ENCODE measurements around the gene OXCT1. TPM values are rescaled to one million over a fixed set of nuclear protein-coding genes. Genes with fewer than 3 reads are reported as not detected.

OXCT1 gene
- total RNA-seq, 1 donor from 2014 or later: 39.9 TPM

DNA sequence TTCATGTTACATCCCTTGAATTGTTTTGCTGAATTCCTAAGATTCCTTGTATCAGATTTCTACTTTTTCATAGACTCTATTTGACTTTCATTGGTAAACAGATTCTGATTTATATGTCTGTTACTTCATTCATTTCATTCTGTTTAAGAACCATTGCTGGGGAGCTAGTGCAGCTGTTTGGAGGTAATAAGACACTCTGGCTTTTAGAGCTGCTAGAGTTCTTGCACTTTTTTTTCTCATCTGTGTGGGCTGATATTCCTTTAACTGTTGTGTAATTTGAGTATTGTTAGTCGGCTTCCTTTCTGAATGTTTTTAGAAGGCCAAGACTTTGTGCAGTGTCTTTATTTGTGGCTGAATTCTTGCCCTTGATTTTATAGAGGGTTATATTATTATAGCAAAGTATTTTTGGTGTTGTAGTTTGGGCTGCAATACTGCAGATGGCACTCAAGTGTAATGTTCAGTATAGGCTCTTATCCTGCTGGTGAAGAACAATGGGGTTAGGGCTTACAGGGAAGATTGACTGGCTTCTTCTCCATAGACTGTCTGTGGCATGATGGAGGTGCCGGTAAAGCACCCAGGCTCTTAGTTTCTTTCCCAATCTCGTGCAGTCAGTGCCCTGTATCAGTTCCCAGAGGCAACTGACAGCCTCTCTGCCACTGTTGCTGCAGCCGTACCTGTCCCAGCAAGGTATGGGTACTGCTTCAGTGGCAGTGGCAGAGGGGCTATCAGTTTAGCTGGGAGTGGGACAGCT is 162.2 kb downstream of the OXCT1 start:
- Histone ChIP-seq H3K79me2 (ENCODE audit: low read depth) (no peaks in the 10 kb centered on the region), H3F3A (ENCODE audit: low read depth) (no peaks in the 10 kb centered on the region), H4K20me1 (ENCODE audit: low read depth) (no peaks in the 10 kb centered on the region), H3K4me3 (no peak overlapping the region), H3K9ac (no peak overlapping the region), H2AFZ (replicated peaks) (peak overlapping the region; percentile 74), H3K4me2 (no peak overlapping the region), H3K4me1 (no peaks in the 10 kb centered on the region), H3K27me3 (no peaks in the 10 kb centered on the region), H3K36me3 (no peaks in the 10 kb centered on the region), H3K9me3 (ENCODE audit: low read depth) (no peaks in the 10 kb centered on the region), H3K27ac (no peak overlapping the region)
- no peak overlapping the region for H3K27ac Mint-ChIP-seq
- H3K4me1 Mint-ChIP-seq: no peaks in the 10 kb centered on the region
- H3K36me3 Mint-ChIP-seq: no peaks in the 10 kb centered on the region
- TF ChIP-seq, protein P1, sequence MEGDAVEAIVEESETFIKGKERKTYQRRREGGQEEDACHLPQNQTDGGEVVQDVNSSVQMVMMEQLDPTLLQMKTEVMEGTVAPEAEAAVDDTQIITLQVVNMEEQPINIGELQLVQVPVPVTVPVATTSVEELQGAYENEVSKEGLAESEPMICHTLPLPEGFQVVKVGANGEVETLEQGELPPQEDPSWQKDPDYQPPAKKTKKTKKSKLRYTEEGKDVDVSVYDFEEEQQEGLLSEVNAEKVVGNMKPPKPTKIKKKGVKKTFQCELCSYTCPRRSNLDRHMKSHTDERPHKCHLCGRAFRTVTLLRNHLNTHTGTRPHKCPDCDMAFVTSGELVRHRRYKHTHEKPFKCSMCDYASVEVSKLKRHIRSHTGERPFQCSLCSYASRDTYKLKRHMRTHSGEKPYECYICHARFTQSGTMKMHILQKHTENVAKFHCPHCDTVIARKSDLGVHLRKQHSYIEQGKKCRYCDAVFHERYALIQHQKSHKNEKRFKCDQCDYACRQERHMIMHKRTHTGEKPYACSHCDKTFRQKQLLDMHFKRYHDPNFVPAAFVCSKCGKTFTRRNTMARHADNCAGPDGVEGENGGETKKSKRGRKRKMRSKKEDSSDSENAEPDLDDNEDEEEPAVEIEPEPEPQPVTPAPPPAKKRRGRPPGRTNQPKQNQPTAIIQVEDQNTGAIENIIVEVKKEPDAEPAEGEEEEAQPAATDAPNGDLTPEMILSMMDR (IDR thresholded peaks at IDR 0.05): peak; percentile 64
- TF ChIP-seq EZH2 (IDR thresholded peaks at IDR 0.05): no peak
- no peak for TF ChIP-seq EZH2phosphoT487 (IDR thresholded peaks at IDR 0.05)
- peak; percentile 71 for DNase-seq (ENCODE audit: low spot score)
- peaks cover 9% of the 10 kb centered on the region for H3K27me3 Mint-ChIP-seq (ENCODE audit: insufficient read depth, low read depth)
- peaks cover 14% of the 10 kb centered on the region for H3K9me3 Mint-ChIP-seq
- no peak overlapping the region for H3K4me3 Mint-ChIP-seq

DNA sequence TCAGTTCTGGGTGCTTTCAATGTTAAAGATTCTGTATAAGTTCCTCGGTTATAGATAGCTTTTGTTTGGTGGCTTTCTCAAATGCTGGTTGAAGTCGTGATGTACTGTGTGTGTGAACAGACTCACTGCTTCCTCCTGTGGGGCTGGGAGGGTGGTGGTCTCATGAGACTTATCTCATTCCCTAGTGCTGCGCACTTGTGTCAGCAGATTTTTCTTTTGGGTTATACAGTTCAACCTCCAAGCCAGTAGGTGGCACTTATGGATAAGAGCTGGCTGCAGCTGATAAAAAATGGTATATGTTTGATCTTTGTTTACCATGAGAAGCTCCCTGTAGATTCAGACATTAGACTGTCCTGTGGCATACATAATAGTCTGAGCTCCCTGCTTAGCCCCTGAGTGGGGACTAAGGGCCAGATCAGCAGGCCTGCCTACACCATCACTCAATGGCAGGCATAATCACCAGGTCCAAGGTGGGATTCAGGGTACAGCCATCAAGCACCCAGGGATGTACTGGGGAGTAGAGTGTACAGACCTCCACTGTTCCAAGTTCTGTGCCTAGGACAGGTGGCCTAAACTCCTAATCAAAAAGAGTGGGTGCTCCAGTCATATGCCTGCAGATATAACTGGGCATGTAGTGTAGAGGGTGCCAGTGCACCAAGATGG is 174.2 kb downstream of the OXCT1 start:
- Histone ChIP-seq H3K27ac (no peak overlapping the region), H3K4me2 (no peak overlapping the region), H2AFZ (replicated peaks) (no peak overlapping the region), H3F3A (ENCODE audit: low read depth) (no peaks in the 10 kb centered on the region), H4K20me1 (ENCODE audit: low read depth) (no peaks in the 10 kb centered on the region), H3K9ac (no peak overlapping the region), H3K36me3 (no peaks in the 10 kb centered on the region), H3K27me3 (no peaks in the 10 kb centered on the region), H3K4me3 (no peak overlapping the region), H3K4me1 (no peaks in the 10 kb centered on the region), H3K79me2 (ENCODE audit: low read depth) (no peaks in the 10 kb centered on the region), H3K9me3 (ENCODE audit: low read depth) (no peaks in the 10 kb centered on the region)
- no peak for DNase-seq (ENCODE audit: low spot score)
- peaks cover 3% of the 10 kb centered on the region for H3K27me3 Mint-ChIP-seq (ENCODE audit: insufficient read depth, low read depth)
- H3K36me3 Mint-ChIP-seq: no peaks in the 10 kb centered on the region
- no peaks in the 10 kb centered on the region for H3K9me3 Mint-ChIP-seq
- H3K4me1 Mint-ChIP-seq: no peaks in the 10 kb centered on the region
- no peak overlapping the region for H3K27ac Mint-ChIP-seq
- TF ChIP-seq, protein P1 (IDR thresholded peaks at IDR 0.05): peak; percentile 34
- TF ChIP-seq EZH2 (IDR thresholded peaks at IDR 0.05): no peak
- H3K4me3 Mint-ChIP-seq: no peak overlapping the region

DNA sequence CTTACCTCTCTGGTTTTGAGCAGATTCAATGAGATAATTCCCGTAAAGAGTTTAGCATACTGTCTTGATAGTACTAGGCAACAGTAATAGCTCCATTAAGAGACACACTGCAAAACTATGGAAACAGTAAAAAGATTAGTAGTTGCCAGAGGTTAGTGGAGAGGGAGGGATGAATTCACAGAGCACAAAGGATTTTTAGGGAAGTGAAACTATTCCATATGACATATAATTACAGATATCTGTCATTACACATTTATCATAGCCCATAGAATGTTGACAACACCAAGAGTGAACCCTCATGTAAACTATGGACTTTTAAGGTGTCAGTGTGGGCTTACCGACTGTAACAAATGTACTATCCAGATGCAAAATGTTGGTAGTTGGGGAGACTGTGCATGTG is 183.5 kb downstream of the OXCT1 start:
- no peak overlapping the region for H3K27ac Mint-ChIP-seq
- no peaks in the 10 kb centered on the region for H3K79me2 ChIP-seq (ENCODE audit: low read depth)
- no peaks in the 10 kb centered on the region for H3K9me3 Mint-ChIP-seq
- H3K4me3 ChIP-seq: no peak overlapping the region
- H3K9me3 ChIP-seq (ENCODE audit: low read depth): no peaks in the 10 kb centered on the region
- H3K36me3 ChIP-seq: no peaks in the 10 kb centered on the region
- H3K27ac ChIP-seq: no peak overlapping the region
- H3K4me2 ChIP-seq: no peak overlapping the region
- H3K9ac ChIP-seq: no peak overlapping the region
- H3K4me3 Mint-ChIP-seq: no peak overlapping the region
- H3K36me3 Mint-ChIP-seq: no peaks in the 10 kb centered on the region
- H4K20me1 ChIP-seq (ENCODE audit: low read depth): no peaks in the 10 kb centered on the region
- no peaks in the 10 kb centered on the region for H3F3A ChIP-seq (ENCODE audit: low read depth)
- no peak for DNase-seq (ENCODE audit: low spot score)
- H3K4me1 Mint-ChIP-seq: no peaks in the 10 kb centered on the region
- no peaks in the 10 kb centered on the region for H3K27me3 ChIP-seq
- TF ChIP-seq EZH2phosphoT487 (IDR thresholded peaks at IDR 0.05): no peak
- TF ChIP-seq EZH2 (IDR thresholded peaks at IDR 0.05): no peak
- TF ChIP-seq, protein P1 (IDR thresholded peaks at IDR 0.05): no peak
- peaks cover 7% of the 10 kb centered on the region for H3K4me1 ChIP-seq
- no peak overlapping the region for H2AFZ ChIP-seq (replicated peaks)
- H3K27me3 Mint-ChIP-seq (ENCODE audit: insufficient read depth, low read depth): peaks cover 2% of the 10 kb centered on the region
